ENCODE measurements around the gene YBX1. TPM values are rescaled to one million over a fixed set of nuclear protein-coding genes. Genes with fewer than 3 reads are reported as not detected.
"Not testable (repeated sequence)": the region's sequence is repeated elsewhere in the genome, so short reads cannot be mapped to it uniquely, and the experiment has no call there.

The YBX1 gene
- total RNA-seq, 6 donors from 2014 or later, result 309 to 564 (median 516) TPM

- peaks cover 39 to 48% (median 41%) of the 10 kb centered on the region in 4 donors for H3K4me1 ChIP-seq
- DNase-seq (no peak), ATAC-seq (ENCODE audit: low FRiP score in 2 of 2) (no peak)
- H3K36me3 ChIP-seq, result peaks cover 0 to 11% (median 0%) of the 10 kb centered on the region in 4 donors
- peak overlapping the region; percentile 93 to 99 (median 94) for H3K27ac ChIP-seq
- no peaks in the 10 kb centered on the region for H3K9me3 ChIP-seq
- 5 to 8% methylated on average over 18 of the region's 18 CpGs for WGBS, 2 donors
- no peak for TF ChIP-seq EP300 (IDR thresholded peaks at IDR 0.05)
- H3K27me3 ChIP-seq, result no peaks in the 10 kb centered on the region
- H3K4me3 ChIP-seq, result peak overlapping the region; percentile 75 to 100 (median 95)
Observed at GRCh38 chr1:42680921-42681683, 1.1 kb upstream of the YBX1 start.

- peaks cover 0 to 11% (median 0%) of the 10 kb centered on the region in 4 donors for H3K36me3 ChIP-seq
- peak overlapping the region; percentile 66 to 100 (median 87) for H3K4me3 ChIP-seq
- peak overlapping the region; percentile 93 to 99 (median 94) for H3K27ac ChIP-seq
- peaks cover 48 to 62% (median 54%) of the 10 kb centered on the region in 4 donors for H3K4me1 ChIP-seq
- peak in 1 of 2 donors; percentile 30 for ATAC-seq (ENCODE audit: low FRiP score in 2 of 2)
- not testable (repeated sequence) for H3K27me3 ChIP-seq, H3K9me3 ChIP-seq
- 0% methylated on average over 6 of the region's 33 CpGs; no CpG with 5 or more reads in 1 of the 2 donors for WGBS, 2 donors
- DNase-seq, result peak in 1 of 2 donors; percentile 92
Observed at GRCh38 chr1:42682484-42682738, 193 bp downstream of the YBX1 start.

- peak; percentile 81 to 89 for ATAC-seq (ENCODE audit: low FRiP score in 2 of 2)
- H3K36me3 ChIP-seq, result peaks cover 0 to 11% (median 0%) of the 10 kb centered on the region in 4 donors
- WGBS, 2 donors, result 1% methylated on average over 4 to 37 of the region's 103 CpGs
- TF ChIP-seq EP300 (IDR thresholded peaks at IDR 0.05), result peak in 1 of 4 donors; percentile 34
- TF ChIP-seq POLR2AphosphoS5 (IDR thresholded peaks at IDR 0.05), result peak; percentile 68 to 78
- TF ChIP-seq CTCF (IDR thresholded peaks at IDR 0.05), result no peak
- peak in 1 of 4 donors; percentile 36 for TF ChIP-seq POLR2A (IDR thresholded peaks at IDR 0.05)
- H3K4me3 ChIP-seq, result peak overlapping the region; percentile 75 to 100 (median 90)
- H3K27me3 ChIP-seq, result no peaks in the 10 kb centered on the region
- H3K9me3 ChIP-seq, result no peaks in the 10 kb centered on the region
- peak overlapping the region; percentile 93 to 99 (median 94) for H3K27ac ChIP-seq
- DNase-seq, result peak; percentile 84 to 95
- H3K4me1 ChIP-seq, result peaks cover 48 to 67% (median 56%) of the 10 kb centered on the region in 4 donors
Observed at GRCh38 chr1:42682739-42683531, 717 bp downstream of the YBX1 start.

GRCh38 chr1:42684139-42684538 lies 1.9 kb downstream of the YBX1 start:
- 55 to 59% methylated on average over 5 of the region's 5 CpGs for WGBS, 2 donors
- TF ChIP-seq POLR2A (IDR thresholded peaks at IDR 0.05) (no peak), CTCF (IDR thresholded peaks at IDR 0.05) (no peak), EP300 (IDR thresholded peaks at IDR 0.05) (no peak), POLR2AphosphoS5 (IDR thresholded peaks at IDR 0.05) (no peak)
- DNase-seq (no peak), ATAC-seq (ENCODE audit: low FRiP score in 2 of 2) (no peak)
- Histone ChIP-seq H3K27me3 (no peaks in the 10 kb centered on the region), H3K36me3 (peaks cover 0 to 11% (median 0%) of the 10 kb centered on the region in 4 donors), H3K27ac (peak overlapping the region in 2 of 4 donors; percentile 95 to 99), H3K4me1 (peaks cover 56 to 79% (median 63%) of the 10 kb centered on the region in 4 donors), H3K4me3 (peak overlapping the region in 3 of 4 donors; percentile 75 to 100 (median 99)), H3K9me3 (no peaks in the 10 kb centered on the region)

- DNase-seq (no peak), ATAC-seq (ENCODE audit: low FRiP score in 2 of 2) (no peak)
- Histone ChIP-seq H3K36me3 (peaks cover 0 to 11% (median 0%) of the 10 kb centered on the region in 4 donors), H3K27me3 (no peaks in the 10 kb centered on the region), H3K4me3 (no peak overlapping the region), H3K27ac (no peak overlapping the region), H3K4me1 (peaks cover 59 to 84% (median 66%) of the 10 kb centered on the region in 4 donors), H3K9me3 (no peaks in the 10 kb centered on the region)
- 88 to 91% methylated on average over 4 of the region's 4 CpGs for WGBS, 2 donors
- no peak for TF ChIP-seq POLR2AphosphoS5 (IDR thresholded peaks at IDR 0.05)
- TF ChIP-seq EP300 (IDR thresholded peaks at IDR 0.05), result no peak
- no peak for TF ChIP-seq POLR2A (IDR thresholded peaks at IDR 0.05)
- TF ChIP-seq CTCF (IDR thresholded peaks at IDR 0.05), result no peak
Observed at GRCh38 chr1:42686418-42686817, 4.2 kb downstream of the YBX1 start.

Measured in upper lobe of left lung (tissue), 6 donors.